OCI-LY1 (cell line): ENCODE measurements around the gene ADAMTS14.

ENCODE experiments used
- H2AFZ ChIP-seq: fragments of 200-600 bp; sonication (generic), shearing (Covaris generic); 2 replicates; pipeline ENCODE4 v1.6.0; 2014; ENCODE audit warnings: antibody characterized with exemption, mild to moderate bottlenecking, low read length
- H3F3A ChIP-seq: fragments of 200-600 bp; sonication (generic), shearing (Covaris generic); 2 replicates; pipeline ENCODE4 v1.6.0; 2014; ENCODE audit warnings: mild to moderate bottlenecking, antibody characterized with exemption, low read length, moderate library complexity; ENCODE audit not compliant: insufficient read depth
- H3K27ac ChIP-seq: fragments of 200-600 bp; sonication (generic); 2 replicates; pipeline ENCODE4 v1.5.1; 2014; ENCODE audit warnings: low read length, mixed run types, mild to moderate bottlenecking, low read depth; ENCODE audit not compliant: poor library complexity, severe bottlenecking
- H3K27me3 ChIP-seq: fragments of 200-600 bp; sonication (generic); 2 replicates; pipeline ENCODE4 v1.6.0; 2014; ENCODE audit warnings: antibody characterized with exemption, mild to moderate bottlenecking, low read length, moderate library complexity; ENCODE audit not compliant: insufficient read depth
- H3K36me3 ChIP-seq: fragments of 200-600 bp; sonication (generic); 2 replicates; pipeline ENCODE4 v1.6.1; 2014; ENCODE audit warnings: mild to moderate bottlenecking, antibody characterized with exemption, low read length, moderate library complexity, mixed read lengths; ENCODE audit not compliant: insufficient read depth
- H3K4me1 ChIP-seq: fragments of 200-600 bp; sonication (generic); 2 replicates; pipeline ENCODE4 v1.5.1; 2014; ENCODE audit warnings: mild to moderate bottlenecking, low read length, moderate library complexity; ENCODE audit not compliant: insufficient read depth, severe bottlenecking
- H3K4me2 ChIP-seq: fragments of 200-600 bp; sonication (generic), shearing (Covaris generic); 2 replicates; pipeline ENCODE4 v1.6.1; 2014; ENCODE audit warnings: low read length
- H3K4me3 ChIP-seq: fragments of 200-600 bp; sonication (generic); 2 replicates; pipeline ENCODE4 v1.5.1; 2014; ENCODE audit warnings: low read length, low read depth, mild to moderate bottlenecking, mixed read lengths; ENCODE audit not compliant: poor library complexity, severe bottlenecking
- H3K79me2 ChIP-seq: fragments of 200-600 bp; shearing (Covaris generic); 2 replicates; pipeline ENCODE4 v1.6.1; 2016; ENCODE audit warnings: mixed run types, low read length, mixed read lengths; ENCODE audit not compliant: insufficient read depth
- H3K9ac ChIP-seq: fragments of 200-600 bp; sonication (generic), shearing (Covaris generic); 2 replicates; pipeline ENCODE4 v1.6.1; 2014; ENCODE audit warnings: mild to moderate bottlenecking, low read length, mixed read lengths
- H3K9me2 ChIP-seq: fragments of 200-600 bp; sonication (generic), shearing (Covaris generic); 2 replicates; pipeline ENCODE4 v1.6.1; 2014; ENCODE audit warnings: low read depth, mild to moderate bottlenecking, low read length, mixed read lengths
- H3K9me3 ChIP-seq: fragments of 200-600 bp; shearing (Covaris generic); 2 replicates; pipeline ENCODE4 v1.6.1; 2014; ENCODE audit warnings: low read length, mixed read lengths
- H4K20me1 ChIP-seq: fragments of 200-600 bp; sonication (generic), shearing (Covaris generic); 2 replicates; pipeline ENCODE4 v1.6.0; 2016; ENCODE audit warnings: mild to moderate bottlenecking, low read length; ENCODE audit not compliant: insufficient read depth
- EZH2 ChIP-seq: fragments of 200-600 bp; sonication (generic), shearing (Covaris generic); IDR thresholded peaks from 2 replicates; pipeline ENCODE4 v1.8.0; 2017; ENCODE audit warnings: borderline replicate concordance, mixed run types, mild to moderate bottlenecking, antibody characterized with exemption, low read length, moderate library complexity, mixed read lengths
- TF ChIP-seq, protein P1 (sequence below): fragments of 200-600 bp; sonication (generic), shearing (Covaris generic); IDR thresholded peaks from 2 replicates; pipeline ENCODE4 v1.5.1; 2017; ENCODE audit warnings: mild to moderate bottlenecking, antibody characterized with exemption, low read length, moderate library complexity, mixed read lengths

ADAMTS14 gene

DNA sequence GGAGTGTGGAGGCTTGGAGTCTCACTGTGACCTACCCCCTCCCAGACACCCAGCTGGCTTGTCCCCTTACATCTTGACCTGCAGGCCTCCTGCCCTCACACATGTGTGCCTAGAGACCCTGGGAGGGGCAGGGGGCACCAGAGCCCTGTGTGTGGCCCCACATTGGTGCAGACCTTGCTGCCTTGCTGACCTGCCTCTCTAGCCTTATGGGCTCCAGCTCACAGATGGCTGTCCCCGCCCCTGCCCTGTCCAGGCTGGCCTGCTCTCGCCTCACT, 9.4 kb downstream of the ADAMTS14 start:
- Histone ChIP-seq H3K4me2 (no peak overlapping the region), H3K4me1 (no peaks in the 10 kb centered on the region), H3K79me2 (no peaks in the 10 kb centered on the region), H3K9me3 (no peaks in the 10 kb centered on the region), H4K20me1 (no peaks in the 10 kb centered on the region), H3K9me2 (no peaks in the 10 kb centered on the region), H2AFZ (no peak overlapping the region), H3K9ac (no peak overlapping the region), H3K36me3 (no peaks in the 10 kb centered on the region; the same call in 1 of the 2 replicates), H3K4me3 (no peak overlapping the region), H3F3A (no peaks in the 10 kb centered on the region), H3K27me3 (no peaks in the 10 kb centered on the region), H3K27ac (no peak overlapping the region)
- TF ChIP-seq EZH2: no peak

- TF ChIP-seq EZH2: no peak
- TF ChIP-seq, protein P1, sequence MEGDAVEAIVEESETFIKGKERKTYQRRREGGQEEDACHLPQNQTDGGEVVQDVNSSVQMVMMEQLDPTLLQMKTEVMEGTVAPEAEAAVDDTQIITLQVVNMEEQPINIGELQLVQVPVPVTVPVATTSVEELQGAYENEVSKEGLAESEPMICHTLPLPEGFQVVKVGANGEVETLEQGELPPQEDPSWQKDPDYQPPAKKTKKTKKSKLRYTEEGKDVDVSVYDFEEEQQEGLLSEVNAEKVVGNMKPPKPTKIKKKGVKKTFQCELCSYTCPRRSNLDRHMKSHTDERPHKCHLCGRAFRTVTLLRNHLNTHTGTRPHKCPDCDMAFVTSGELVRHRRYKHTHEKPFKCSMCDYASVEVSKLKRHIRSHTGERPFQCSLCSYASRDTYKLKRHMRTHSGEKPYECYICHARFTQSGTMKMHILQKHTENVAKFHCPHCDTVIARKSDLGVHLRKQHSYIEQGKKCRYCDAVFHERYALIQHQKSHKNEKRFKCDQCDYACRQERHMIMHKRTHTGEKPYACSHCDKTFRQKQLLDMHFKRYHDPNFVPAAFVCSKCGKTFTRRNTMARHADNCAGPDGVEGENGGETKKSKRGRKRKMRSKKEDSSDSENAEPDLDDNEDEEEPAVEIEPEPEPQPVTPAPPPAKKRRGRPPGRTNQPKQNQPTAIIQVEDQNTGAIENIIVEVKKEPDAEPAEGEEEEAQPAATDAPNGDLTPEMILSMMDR: no peak
- Histone ChIP-seq H3K9ac (no peak overlapping the region), H3K4me2 (no peak overlapping the region), H3K9me3 (no peaks in the 10 kb centered on the region), H3K36me3 (no peaks in the 10 kb centered on the region; the same call in 1 of the 2 replicates), H3F3A (no peaks in the 10 kb centered on the region), H3K4me1 (no peaks in the 10 kb centered on the region), H2AFZ (no peak overlapping the region), H3K27me3 (no peaks in the 10 kb centered on the region), H4K20me1 (no peaks in the 10 kb centered on the region), H3K79me2 (no peaks in the 10 kb centered on the region), H3K4me3 (no peak overlapping the region), H3K9me2 (no peaks in the 10 kb centered on the region), H3K27ac (no peak overlapping the region)
Measured at GRCh38 chr10:70682920-70683600, 10.8 kb downstream of the ADAMTS14 start.

- no peaks in the 10 kb centered on the region for H3K9me3 ChIP-seq
- no peak overlapping the region for H3K9ac ChIP-seq
- no peak overlapping the region for H3K4me3 ChIP-seq
- TF ChIP-seq, protein P1: no peak
- no peak for TF ChIP-seq EZH2
- H2AFZ ChIP-seq: no peak overlapping the region
- no peaks in the 10 kb centered on the region for H3K9me2 ChIP-seq
- no peaks in the 10 kb centered on the region for H3K4me1 ChIP-seq
- no peaks in the 10 kb centered on the region for H3F3A ChIP-seq
- no peaks in the 10 kb centered on the region; the same call in 1 of the 2 replicates for H3K36me3 ChIP-seq
- H3K79me2 ChIP-seq: no peaks in the 10 kb centered on the region
- H3K4me2 ChIP-seq: no peak overlapping the region
- H3K27ac ChIP-seq: no peak overlapping the region
- H4K20me1 ChIP-seq: no peaks in the 10 kb centered on the region
- no peaks in the 10 kb centered on the region for H3K27me3 ChIP-seq
Measured at GRCh38 chr10:70683601-70683934, 11.3 kb downstream of the ADAMTS14 start.

- Histone ChIP-seq H3F3A (no peaks in the 10 kb centered on the region), H3K27ac (no peak overlapping the region), H3K9me2 (no peaks in the 10 kb centered on the region), H3K27me3 (no peaks in the 10 kb centered on the region), H3K79me2 (no peaks in the 10 kb centered on the region), H3K4me3 (no peak overlapping the region), H3K9me3 (no peaks in the 10 kb centered on the region), H3K4me1 (no peaks in the 10 kb centered on the region), H3K9ac (no peak overlapping the region), H3K4me2 (no peak overlapping the region), H4K20me1 (no peaks in the 10 kb centered on the region), H3K36me3 (no peaks in the 10 kb centered on the region; the same call in 1 of the 2 replicates), H2AFZ (no peak overlapping the region)
- no peak for TF ChIP-seq EZH2
- TF ChIP-seq, protein P1: no peak
Measured at GRCh38 chr10:70683940-70684339, 11.6 kb downstream of the ADAMTS14 start.
